Esophagus squamous epithelium (tissue), 4 donors: ENCODE results near the gene AKT2.

Experiments
- POLR2A ChIP-seq, 4 donors: fragments of 450-650 bp; IDR thresholded peaks; one replicate each; pipeline ENCODE4 v1.6.1; 2017; ENCODE audit warnings: antibody characterized with exemption in 4 of 4, mild to moderate bottlenecking in 4 of 4, moderate library complexity in 3 of 4
- TF ChIP-seq, protein P1 (sequence below), 6 experiments: fragments of 450-650 bp in 4 of 6; fragments of 200-600 bp in 2 of 6; sonication (generic) in 2 of 6; IDR thresholded peaks; one replicate each; pipeline ENCODE4 v1.5.1; 2016 to 2019; ENCODE audit warnings: antibody characterized with exemption in 6 of 6, mild to moderate bottlenecking in 4 of 6, moderate library complexity in 4 of 6

GRCh38 chr19:40315812-40316470 lies 30.8 kb upstream of the AKT2 start:
- TF ChIP-seq, protein P1, sequence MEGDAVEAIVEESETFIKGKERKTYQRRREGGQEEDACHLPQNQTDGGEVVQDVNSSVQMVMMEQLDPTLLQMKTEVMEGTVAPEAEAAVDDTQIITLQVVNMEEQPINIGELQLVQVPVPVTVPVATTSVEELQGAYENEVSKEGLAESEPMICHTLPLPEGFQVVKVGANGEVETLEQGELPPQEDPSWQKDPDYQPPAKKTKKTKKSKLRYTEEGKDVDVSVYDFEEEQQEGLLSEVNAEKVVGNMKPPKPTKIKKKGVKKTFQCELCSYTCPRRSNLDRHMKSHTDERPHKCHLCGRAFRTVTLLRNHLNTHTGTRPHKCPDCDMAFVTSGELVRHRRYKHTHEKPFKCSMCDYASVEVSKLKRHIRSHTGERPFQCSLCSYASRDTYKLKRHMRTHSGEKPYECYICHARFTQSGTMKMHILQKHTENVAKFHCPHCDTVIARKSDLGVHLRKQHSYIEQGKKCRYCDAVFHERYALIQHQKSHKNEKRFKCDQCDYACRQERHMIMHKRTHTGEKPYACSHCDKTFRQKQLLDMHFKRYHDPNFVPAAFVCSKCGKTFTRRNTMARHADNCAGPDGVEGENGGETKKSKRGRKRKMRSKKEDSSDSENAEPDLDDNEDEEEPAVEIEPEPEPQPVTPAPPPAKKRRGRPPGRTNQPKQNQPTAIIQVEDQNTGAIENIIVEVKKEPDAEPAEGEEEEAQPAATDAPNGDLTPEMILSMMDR (IDR thresholded peaks at IDR 0.05): no peak
- no peak for TF ChIP-seq POLR2A (IDR thresholded peaks at IDR 0.05)
